K562 (cell line): ENCODE results near the gene TNFRSF19. TPM values are rescaled to one million over a fixed set of nuclear protein-coding genes. Genes with fewer than 3 reads are reported as not detected.
A peak's percentile ranks its signal among the peaks of the same experiment; 100 is the strongest.

Source experiments
- ATAC-seq: fragments of 200-7000 bp; cut with Tn5 transposase; 3 replicates; pipeline ENCODE4 v1.9.1; 2020; ENCODE audit warnings: moderate library complexity
- BruUV-seq: library from RNA; stranded (reverse); fragments of 400-500 nt; replicated peaks from 2 replicates; lab custom pipeline; 2021; lab: Mats Ljungman, UMichigan
- CTCF ChIA-PET: fragments of 300-600 bp; formaldehyde crosslinking; extraction: SDS; loops from one replicate; lab custom pipeline; 2021; ENCODE audit warnings: low intra/inter-chr PET ratio; lab: Yijun Ruan, JAX
- POLR2A ChIA-PET: fragments of 300-600, 350-650 bp; sonication (Branson Sonifier 250); formaldehyde crosslinking; extraction: SDS; loops from one replicate; lab custom pipeline; 2021; ENCODE audit warnings: antibody characterized with exemption, inconsistent platforms; lab: Yijun Ruan, JAX
- DNase-seq, 4 experiments: peaks; one replicate each; pipeline versions ENCODE4 v3.0.0 to v3.0.0-alpha.2; 2011 to 2018; ENCODE audit warnings: low spot score in 3 of 4, mixed read lengths in 3 of 4; ENCODE audit errors: extremely low read depth in 1 of 4
- FAIRE-seq: peaks from 2 replicates; lab custom pipeline; 2011; peaks lifted over from hg19 to GRCh38; lab: Jason Lieb, UNC
- H2AFZ ChIP-seq: 2 replicates; pipeline ENCODE4 v1.6.0; 2011; ENCODE audit warnings: low read depth, low read length, control low read depth, inconsistent platforms
- H3K27ac ChIP-seq: fragments of 200-600 bp; 3 replicates; pipeline ENCODE4 v1.8.0; 2011; ENCODE audit warnings: low read depth, mild to moderate bottlenecking, control low read depth, inconsistent platforms, low read length, moderate library complexity, mixed read lengths; ENCODE audit errors: extremely low read depth
- H3K27me3 ChIP-seq, 2 experiments: fragments of 300-600 bp in 1 of 2; 2 replicates in 1 of 2; 3 replicates in 1 of 2; pipeline versions ENCODE4 v1.6.0 to v1.8.0; 2011; ENCODE audit warnings: inconsistent platforms in 2 of 2, low read length in 2 of 2, mild to moderate bottlenecking in 1 of 2, mixed read lengths in 1 of 2, moderate library complexity in 1 of 2; ENCODE audit not compliant: control insufficient read depth in 2 of 2, insufficient read depth in 2 of 2
- H3K36me3 ChIP-seq: fragments of 300-600 bp; 3 replicates; pipeline ENCODE4 v1.8.0; 2011; ENCODE audit warnings: mild to moderate bottlenecking, low read length, inconsistent platforms; ENCODE audit not compliant: control insufficient read depth, insufficient read depth
- H3K4me1 ChIP-seq, 2 experiments: fragments of 200-600 bp in 1 of 2; replicated peaks in 1 of 2; 2 replicates in 1 of 2; 3 replicates in 1 of 2; pipeline versions ENCODE4 v1.5.1 to v1.8.0; 2011; ENCODE audit warnings: inconsistent platforms in 2 of 2, low read length in 2 of 2, mild to moderate bottlenecking in 1 of 2, mixed read lengths in 1 of 2, moderate library complexity in 1 of 2; ENCODE audit not compliant: control insufficient read depth in 2 of 2, insufficient read depth in 2 of 2
- H3K4me2 ChIP-seq: 2 replicates; pipeline ENCODE4 v1.6.1; 2011; ENCODE audit warnings: low read length, control low read depth, inconsistent platforms, mixed read lengths; ENCODE audit not compliant: insufficient read depth
- H3K4me3 ChIP-seq: fragments of 200-600 bp; sonication (generic), shearing (Covaris generic); 2 replicates; pipeline ENCODE4 v1.5.1; 2016; ENCODE audit warnings: control low read depth, inconsistent platforms
- H3K79me2 ChIP-seq: fragments of 200-600 bp; 3 replicates; pipeline ENCODE4 v1.8.0; 2011; ENCODE audit warnings: low read length, inconsistent platforms; ENCODE audit not compliant: control insufficient read depth, insufficient read depth
- H3K9ac ChIP-seq, 2 experiments: 2 replicates each; pipeline versions ENCODE4 v1.6.0 to v1.6.1; 2011; ENCODE audit warnings: low read depth in 2 of 2, low read length in 2 of 2, control low read depth in 1 of 2, inconsistent platforms in 1 of 2, mild to moderate bottlenecking in 1 of 2, mixed read lengths in 1 of 2; ENCODE audit not compliant: insufficient read depth in 1 of 2
- H3K9me1 ChIP-seq: one replicate; pipeline ENCODE4 v1.6.0; 2011; ENCODE audit warnings: inconsistent platforms, mild to moderate bottlenecking, low read length, moderate library complexity; ENCODE audit not compliant: control insufficient read depth, insufficient read depth
- H3K9me3 ChIP-seq: replicated peaks from 2 replicates; pipeline ENCODE4 v1.5.1; 2011; ENCODE audit warnings: low read depth, low read length, inconsistent platforms; ENCODE audit not compliant: control insufficient read depth, insufficient read depth
- H4K20me1 ChIP-seq: replicated peaks from 2 replicates; pipeline ENCODE4 v1.6.1; 2011; ENCODE audit warnings: low read length, inconsistent platforms, mixed read lengths; ENCODE audit not compliant: control insufficient read depth, insufficient read depth
- CHCHD3 ChIP-seq: fragments of 250-450 bp; sonication (Bioruptor Pico); IDR thresholded peaks from 2 replicates; pipeline ENCODE4 v2.1.2; 2022; ENCODE audit warnings: mild to moderate bottlenecking
- CXXC5 ChIP-seq: fragments of 250-450 bp; sonication (Bioruptor Pico); IDR thresholded peaks from 2 replicates; pipeline ENCODE4 v1.8.0; 2022; ENCODE audit warnings: inconsistent platforms, mild to moderate bottlenecking, moderate library complexity
- HCFC1 ChIP-seq: IDR thresholded peaks from 2 replicates; pipeline ENCODE4 v1.6.1; 2012; ENCODE audit warnings: low read depth, low read length, improper control_type of control experiment
- HNRNPLL ChIP-seq: fragments of 200-400 bp; formaldehyde crosslinking; IDR thresholded peaks from 2 replicates; pipeline ENCODE4 v1.6.1; 2017; ENCODE audit warnings: low read length, low read depth, mild to moderate bottlenecking; ENCODE audit not compliant: poor library complexity, severe bottlenecking
- L3MBTL2 ChIP-seq: fragments of 450-650 bp; IDR thresholded peaks from 2 replicates; pipeline ENCODE4 v1.6.1; 2016; ENCODE audit warnings: mild to moderate bottlenecking, moderate library complexity
- LEF1 ChIP-seq: fragments of 450-650 bp; IDR thresholded peaks from 2 replicates; pipeline ENCODE4 v1.6.1; 2016; ENCODE audit warnings: mild to moderate bottlenecking
- MAFK ChIP-seq: IDR thresholded peaks from 2 replicates; pipeline ENCODE4 v1.6.1; 2011; ENCODE audit warnings: low read length, improper control_type of control experiment
- MCM7 ChIP-seq, 2 experiments: fragments of 450-650 bp; IDR thresholded peaks; 2 replicates each; pipeline ENCODE4 v1.6.1; 2016 to 2018
- MECOM ChIP-seq: fragments of 250-450 bp; sonication (Bioruptor Pico); IDR thresholded peaks from 2 replicates; pipeline ENCODE4 v1.8.0; 2022; ENCODE audit warnings: inconsistent platforms
- NFATC3 ChIP-seq: fragments of 450-650 bp; IDR thresholded peaks from 2 replicates; pipeline ENCODE4 v1.6.1; 2017; ENCODE audit warnings: mild to moderate bottlenecking
- NFE2L1 ChIP-seq: fragments of 450-650 bp; IDR thresholded peaks from 2 replicates; pipeline ENCODE4 v1.6.1; 2016; ENCODE audit warnings: missing genetic modification characterization, low read depth, mild to moderate bottlenecking, missing compliant biosample characterization, moderate library complexity, borderline replicate concordance
- PCBP1 ChIP-seq: fragments of 200-400 bp; formaldehyde crosslinking; IDR thresholded peaks from 2 replicates; pipeline ENCODE4 v1.6.1; 2018; ENCODE audit warnings: mild to moderate bottlenecking, low read depth, low read length; ENCODE audit not compliant: poor library complexity, severe bottlenecking
- POLR2A ChIP-seq: fragments of 450-650 bp; conservative IDR thresholded peaks from 2 replicates; pipeline ENCODE4 v1.6.1; 2016
- SAFB2 ChIP-seq: fragments of 200-400 bp; formaldehyde crosslinking; IDR thresholded peaks from 2 replicates; pipeline ENCODE4 v1.6.1; 2018; ENCODE audit warnings: borderline replicate concordance, low read length, low read depth, moderate library complexity; ENCODE audit not compliant: severe bottlenecking
- SRF ChIP-seq, 2 experiments: fragments of 250-450, 450-650 bp in 1 of 2; sonication (Bioruptor Pico) in 1 of 2; sonication (generic) in 1 of 2; formaldehyde crosslinking; IDR thresholded peaks; 2 replicates each; pipeline versions ENCODE4 v1.5.0 to v1.5.1; 2020 to 2022; ENCODE audit warnings: mild to moderate bottlenecking in 1 of 2, missing genetic modification reagents in 1 of 2
- STAT5A ChIP-seq: IDR thresholded peaks from 2 replicates; pipeline ENCODE4 v1.6.1; 2012; ENCODE audit warnings: low read length, inconsistent platforms, borderline replicate concordance
- XRCC5 ChIP-seq: fragments of 200-400 bp; formaldehyde crosslinking; IDR thresholded peaks from 2 replicates; pipeline ENCODE4 v1.6.1; 2017; ENCODE audit warnings: low read depth, mild to moderate bottlenecking, low read length
- ZC3H11A ChIP-seq: IDR thresholded peaks from 2 replicates; pipeline ENCODE4 v1.6.1; 2012; ENCODE audit warnings: low read depth, low read length, improper control_type of control experiment
- ZNF174 ChIP-seq: fragments of 250-450 bp; sonication (Bioruptor Pico); IDR thresholded peaks from 2 replicates; pipeline ENCODE4 v1.4.0; 2020; ENCODE audit warnings: mild to moderate bottlenecking
- ZNF224 ChIP-seq: sonication (generic); formaldehyde crosslinking; IDR thresholded peaks from 2 replicates; pipeline ENCODE4 v1.8.0; 2022; ENCODE audit warnings: mild to moderate bottlenecking, missing genetic modification reagents
- ZNF764 ChIP-seq: fragments of 250-450 bp; sonication (Bioruptor Pico); IDR thresholded peaks from 2 replicates; pipeline ENCODE4 v1.4.0; 2020; ENCODE audit warnings: low read depth, mild to moderate bottlenecking, moderate library complexity
- ZSCAN29 ChIP-seq: fragments of 450-650 bp; IDR thresholded peaks from 2 replicates; pipeline ENCODE4 v1.6.1; 2017
- WGBS: fragments of 100-300 bp; shearing (Covaris generic); methylation state at CpG from one replicate; pipeline ENCODE4 v1.1.6; 2016; ENCODE audit warnings: low coverage, mixed read lengths; ENCODE audit not compliant: insufficient coverage; ENCODE audit errors: missing lambda C conversion rate; 5-methylcytosine and 5-hydroxymethylcytosine counted together
- in situ Hi-C: fragments of 300-500 bp; cut with MboI; formaldehyde crosslinking; loops from 4 replicates; pipeline ENCODE4 v1.15.0; 2018; ENCODE audit warnings: inconsistent platforms, mixed read lengths
- intact Hi-C: fragments of 100-400 bp; cut with micrococcal nuclease; formaldehyde crosslinking; loops from 2 replicates; pipeline ENCODE4 v1.14.2; 2022
- polyA plus RNA-seq, 8 experiments: library from polyadenylated mRNA; depleted of rRNA in 4 of 8; stranded (reverse) in 5 of 8; unstranded in 3 of 8; fragments of >200 nt; fragmentation: Nextera tagmentation in 2 of 8; fragmentation: Illumina TruSeq in 1 of 8; extraction: Ambion mirVana in 2 of 8; extraction: Trizol in 1 of 8; gene quantifications; 2 replicates each; pipeline versions ENCODE4 v1.2.1 to v1.2.3, GENCODE V29; 2011 to 2014; ENCODE audit warnings: inconsistent platforms in 1 of 8, missing spikeins in 1 of 8
- total RNA-seq, 7 experiments: library from RNA; depleted of rRNA in 6 of 7; stranded (reverse); fragments of >200 nt in 6 of 7; fragmentation: Illumina TruSeq in 2 of 7; extraction: Trizol in 2 of 7; gene quantifications; 2 replicates each; pipeline versions ENCODE4 v1.2.1 to v1.2.3, GENCODE V29; 2011 to 2021; ENCODE audit warnings: low replicate concordance in 1 of 7
- TF ChIP-seq, protein P1 (sequence below): sonication (generic); formaldehyde crosslinking; IDR thresholded peaks from 2 replicates; pipeline ENCODE4 v1.8.0; 2022; ENCODE audit warnings: mild to moderate bottlenecking, missing genetic modification reagents, borderline replicate concordance

TNFRSF19 gene
- total and polyA plus RNA-seq, 9 of the 15 experiments (the other 6 are each of a cell fraction or from before 2014, with no cell fraction given), result 0.01 to 0.07 TPM; not detected in 7

DNA sequence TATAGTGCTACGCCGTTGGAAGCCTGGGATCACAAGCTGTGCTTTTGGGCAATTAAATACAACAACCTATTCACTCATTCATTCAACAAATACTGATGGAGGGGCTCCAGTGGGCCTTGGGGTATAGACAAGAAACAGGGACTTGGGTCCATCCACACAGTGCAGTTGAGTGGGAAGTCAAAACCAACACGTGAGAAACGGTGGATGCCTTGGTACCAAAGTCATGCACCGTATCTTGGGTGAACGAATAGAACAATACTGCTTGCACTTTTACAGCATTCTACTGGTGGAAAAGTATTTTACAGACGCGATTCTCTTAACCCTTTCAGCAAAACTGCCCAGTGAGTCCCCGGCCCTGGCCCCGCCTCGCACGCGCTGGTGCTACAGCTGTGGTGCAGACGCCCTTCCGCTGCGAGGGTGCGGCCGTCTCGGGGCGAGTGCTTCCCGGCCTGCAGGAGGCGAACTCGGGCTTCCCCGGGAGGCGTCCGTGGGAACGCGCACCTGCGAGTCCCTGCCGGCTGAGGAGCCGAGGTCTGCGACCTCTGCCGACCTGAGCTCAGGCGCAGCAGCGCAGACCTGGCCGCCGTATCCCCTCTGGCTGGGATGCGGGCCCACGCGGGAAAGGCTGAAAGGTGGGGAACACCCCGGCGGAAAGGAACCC lies 8.3 kb downstream of the TNFRSF19 start:
- Histone ChIP-seq H3K36me3 (no peaks in the 10 kb centered on the region), H3K4me3 (peak overlapping the region; percentile 50), H3K27ac (no peak overlapping the region), H3K79me2 (no peaks in the 10 kb centered on the region), H4K20me1 (no peaks in the 10 kb centered on the region), H3K9me3 (no peaks in the 10 kb centered on the region), H3K4me1 (peaks cover 0 to 16% of the 10 kb centered on the region in 2 experiments; a peak in 3 of 5 replicates), H2AFZ (peak overlapping the region; percentile 95), H3K9me1 (no peaks in the 10 kb centered on the region), H3K4me2 (peak overlapping the region; percentile 81), H3K27me3 (peaks cover 0 to 15% of the 10 kb centered on the region in 2 experiments; a peak in 3 of 5 replicates), H3K9ac (peak overlapping the region in 1 of 2 experiments; percentile 79; a peak in 2 of 4 replicates)
- BruUV-seq, result no TSS peak
- CTCF ChIA-PET, result no interaction called here
- intact Hi-C loops (no loop called here), in situ Hi-C loops (no loop called here)
- DNase-seq (peak; percentile 46 to 66 (median 48)), ATAC-seq (peak; percentile 94), FAIRE-seq (no peak)
- WGBS, result 7% methylated on average over 30 of the region's 42 CpGs
- POLR2A ChIA-PET, result interaction anchor here (0.9 to 1.3 kb wide), 2 partner anchors 8 to 12 kb away, joined by 5 to 6 read pairs; partner anchors contain the start of gene TNFRSF19
- TF ChIP-seq ZNF764 (CRISPR knock-in tag) (no peak), HCFC1 (no peak), CHCHD3 (CRISPR knock-in tag) (no peak), NFATC3 (no peak), SAFB2 (no peak), ZSCAN29 (no peak), CXXC5 (peak; percentile 43), STAT5A (no peak), NFE2L1 (tag) (no peak), ZC3H11A (no peak), LEF1 (no peak), POLR2A (no peak), ZNF224 (CRISPR knock-in tag) (no peak), MAFK (no peak), MCM7 (IDR thresholded peaks at IDR 0.05) (no peak), PCBP1 (no peak), MECOM (no peak), L3MBTL2 (peak; percentile 44), XRCC5 (no peak), HNRNPLL (no peak), ZNF174 (CRISPR knock-in tag) (no peak), SRF (CRISPR knock-in tag; IDR thresholded peaks at IDR 0.05) (no peak)
- TF ChIP-seq, protein P1, sequence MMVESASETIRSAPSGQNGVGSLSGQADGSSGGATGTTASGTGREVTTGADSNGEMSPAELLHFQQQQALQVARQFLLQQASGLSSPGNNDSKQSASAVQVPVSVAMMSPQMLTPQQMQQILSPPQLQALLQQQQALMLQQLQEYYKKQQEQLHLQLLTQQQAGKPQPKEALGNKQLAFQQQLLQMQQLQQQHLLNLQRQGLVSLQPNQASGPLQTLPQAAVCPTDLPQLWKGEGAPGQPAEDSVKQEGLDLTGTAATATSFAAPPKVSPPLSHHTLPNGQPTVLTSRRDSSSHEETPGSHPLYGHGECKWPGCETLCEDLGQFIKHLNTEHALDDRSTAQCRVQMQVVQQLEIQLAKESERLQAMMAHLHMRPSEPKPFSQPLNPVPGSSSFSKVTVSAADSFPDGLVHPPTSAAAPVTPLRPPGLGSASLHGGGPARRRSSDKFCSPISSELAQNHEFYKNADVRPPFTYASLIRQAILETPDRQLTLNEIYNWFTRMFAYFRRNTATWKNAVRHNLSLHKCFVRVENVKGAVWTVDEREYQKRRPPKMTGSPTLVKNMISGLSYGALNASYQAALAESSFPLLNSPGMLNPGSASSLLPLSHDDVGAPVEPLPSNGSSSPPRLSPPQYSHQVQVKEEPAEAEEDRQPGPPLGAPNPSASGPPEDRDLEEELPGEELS, result no peak
